ENCODE results near the gene STAB1.

- TF ChIP-seq TCF4 (CRISPR knock-in tag; IDR thresholded peaks at IDR 0.05; ENCODE audit: borderline replicate concordance), result no peak
- no peak for TF ChIP-seq CSDC2 (CRISPR knock-in tag; IDR thresholded peaks at IDR 0.05)
- no peak for TF ChIP-seq ARNTL (CRISPR knock-in tag; IDR thresholded peaks at IDR 0.05; ENCODE audit: borderline replicate concordance, low read depth)
- TF ChIP-seq ZFP30 (CRISPR knock-in tag; IDR thresholded peaks at IDR 0.05), result no peak
- TF ChIP-seq PATZ1 (CRISPR knock-in tag; IDR thresholded peaks at IDR 0.05; ENCODE audit: borderline replicate concordance), result no peak
- no peak for TF ChIP-seq BACH2 (CRISPR knock-in tag; IDR thresholded peaks at IDR 0.05; ENCODE audit: borderline replicate concordance)
- no peak for TF ChIP-seq RARB (CRISPR knock-in tag; IDR thresholded peaks at IDR 0.05)
- TF ChIP-seq, protein P1, sequence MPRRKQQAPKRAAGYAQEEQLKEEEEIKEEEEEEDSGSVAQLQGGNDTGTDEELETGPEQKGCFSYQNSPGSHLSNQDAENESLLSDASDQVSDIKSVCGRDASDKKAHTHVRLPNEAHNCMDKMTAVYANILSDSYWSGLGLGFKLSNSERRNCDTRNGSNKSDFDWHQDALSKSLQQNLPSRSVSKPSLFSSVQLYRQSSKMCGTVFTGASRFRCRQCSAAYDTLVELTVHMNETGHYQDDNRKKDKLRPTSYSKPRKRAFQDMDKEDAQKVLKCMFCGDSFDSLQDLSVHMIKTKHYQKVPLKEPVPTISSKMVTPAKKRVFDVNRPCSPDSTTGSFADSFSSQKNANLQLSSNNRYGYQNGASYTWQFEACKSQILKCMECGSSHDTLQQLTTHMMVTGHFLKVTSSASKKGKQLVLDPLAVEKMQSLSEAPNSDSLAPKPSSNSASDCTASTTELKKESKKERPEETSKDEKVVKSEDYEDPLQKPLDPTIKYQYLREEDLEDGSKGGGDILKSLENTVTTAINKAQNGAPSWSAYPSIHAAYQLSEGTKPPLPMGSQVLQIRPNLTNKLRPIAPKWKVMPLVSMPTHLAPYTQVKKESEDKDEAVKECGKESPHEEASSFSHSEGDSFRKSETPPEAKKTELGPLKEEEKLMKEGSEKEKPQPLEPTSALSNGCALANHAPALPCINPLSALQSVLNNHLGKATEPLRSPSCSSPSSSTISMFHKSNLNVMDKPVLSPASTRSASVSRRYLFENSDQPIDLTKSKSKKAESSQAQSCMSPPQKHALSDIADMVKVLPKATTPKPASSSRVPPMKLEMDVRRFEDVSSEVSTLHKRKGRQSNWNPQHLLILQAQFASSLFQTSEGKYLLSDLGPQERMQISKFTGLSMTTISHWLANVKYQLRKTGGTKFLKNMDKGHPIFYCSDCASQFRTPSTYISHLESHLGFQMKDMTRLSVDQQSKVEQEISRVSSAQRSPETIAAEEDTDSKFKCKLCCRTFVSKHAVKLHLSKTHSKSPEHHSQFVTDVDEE (CRISPR knock-in tag; IDR thresholded peaks at IDR 0.05), result no peak
- TF ChIP-seq, protein P2, sequence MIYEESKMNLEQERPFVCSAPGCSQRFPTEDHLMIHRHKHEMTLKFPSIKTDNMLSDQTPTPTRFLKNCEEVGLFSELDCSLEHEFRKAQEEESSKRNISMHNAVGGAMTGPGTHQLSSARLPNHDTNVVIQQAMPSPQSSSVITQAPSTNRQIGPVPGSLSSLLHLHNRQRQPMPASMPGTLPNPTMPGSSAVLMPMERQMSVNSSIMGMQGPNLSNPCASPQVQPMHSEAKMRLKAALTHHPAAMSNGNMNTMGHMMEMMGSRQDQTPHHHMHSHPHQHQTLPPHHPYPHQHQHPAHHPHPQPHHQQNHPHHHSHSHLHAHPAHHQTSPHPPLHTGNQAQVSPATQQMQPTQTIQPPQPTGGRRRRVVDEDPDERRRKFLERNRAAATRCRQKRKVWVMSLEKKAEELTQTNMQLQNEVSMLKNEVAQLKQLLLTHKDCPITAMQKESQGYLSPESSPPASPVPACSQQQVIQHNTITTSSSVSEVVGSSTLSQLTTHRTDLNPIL (CRISPR knock-in tag; IDR thresholded peaks at IDR 0.05; ENCODE audit: low read depth), result no peak
- TF ChIP-seq, protein P3, sequence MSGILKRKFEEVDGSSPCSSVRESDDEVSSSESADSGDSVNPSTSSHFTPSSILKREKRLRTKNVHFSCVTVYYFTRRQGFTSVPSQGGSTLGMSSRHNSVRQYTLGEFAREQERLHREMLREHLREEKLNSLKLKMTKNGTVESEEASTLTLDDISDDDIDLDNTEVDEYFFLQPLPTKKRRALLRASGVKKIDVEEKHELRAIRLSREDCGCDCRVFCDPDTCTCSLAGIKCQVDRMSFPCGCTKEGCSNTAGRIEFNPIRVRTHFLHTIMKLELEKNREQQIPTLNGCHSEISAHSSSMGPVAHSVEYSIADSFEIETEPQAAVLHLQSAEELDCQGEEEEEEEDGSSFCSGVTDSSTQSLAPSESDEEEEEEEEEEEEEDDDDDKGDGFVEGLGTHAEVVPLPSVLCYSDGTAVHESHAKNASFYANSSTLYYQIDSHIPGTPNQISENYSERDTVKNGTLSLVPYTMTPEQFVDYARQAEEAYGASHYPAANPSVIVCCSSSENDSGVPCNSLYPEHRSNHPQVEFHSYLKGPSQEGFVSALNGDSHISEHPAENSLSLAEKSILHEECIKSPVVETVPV (CRISPR knock-in tag; IDR thresholded peaks at IDR 0.05), result no peak
- no peak for TF ChIP-seq OSR1 (CRISPR knock-in tag; IDR thresholded peaks at IDR 0.05)
- no peak for TF ChIP-seq GLIS3 (CRISPR knock-in tag; IDR thresholded peaks at IDR 0.05)
- no peak for TF ChIP-seq SNAI2 (CRISPR knock-in tag; IDR thresholded peaks at IDR 0.05)
- no peak for TF ChIP-seq ZNF8 (CRISPR knock-in tag; IDR thresholded peaks at IDR 0.05)
These were observed 26.3 kb downstream of the STAB1 start for GRCh38 chr3:52521488-52521824.
